ENCODE data around the gene SPON2. TPM values are rescaled to one million over a fixed set of nuclear protein-coding genes. Genes with fewer than 3 reads are reported as not detected.

SPON2 gene
- polyA plus RNA-seq, 1 experiment = 132 TPM

DNA sequence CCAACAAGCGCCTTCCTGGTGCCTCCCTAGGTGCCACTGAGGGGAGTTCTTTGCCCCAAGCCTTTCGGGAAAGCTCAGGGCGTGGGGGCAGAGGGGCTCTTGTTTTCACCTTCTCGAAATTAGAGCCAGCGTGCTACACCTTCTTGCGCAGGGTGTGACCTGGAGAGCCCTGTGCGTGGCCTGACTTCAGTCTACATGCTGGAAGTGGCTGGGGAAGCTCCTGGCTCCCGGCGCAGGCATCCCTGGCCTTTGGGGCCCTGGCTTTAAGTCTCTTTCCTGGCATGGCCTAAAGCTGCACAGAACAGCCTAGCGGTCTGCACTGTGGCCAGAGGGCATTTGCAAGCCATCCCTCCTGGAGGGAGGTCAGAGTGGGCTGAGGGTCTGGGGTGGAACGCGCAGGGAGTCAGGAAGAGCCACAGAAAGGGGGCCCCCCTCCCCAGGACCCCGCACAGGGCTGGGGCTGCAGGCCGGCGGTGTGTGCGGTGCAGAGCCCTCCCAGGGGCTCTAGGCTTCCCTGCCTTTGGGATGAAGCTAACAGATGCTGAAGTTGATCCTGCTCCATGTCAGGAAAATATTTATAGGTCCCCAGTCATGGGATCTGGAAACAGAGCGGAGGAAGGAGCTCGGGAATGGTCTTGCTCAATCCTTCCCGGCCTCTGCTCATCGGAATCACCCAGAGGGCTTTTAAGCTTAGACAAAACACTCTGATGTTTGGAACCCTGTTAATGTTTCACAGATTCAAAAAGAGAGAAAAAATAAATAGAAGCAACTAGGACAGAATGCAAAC, 781 bp upstream of the SPON2 start:
- TF ChIP-seq, protein P1, sequence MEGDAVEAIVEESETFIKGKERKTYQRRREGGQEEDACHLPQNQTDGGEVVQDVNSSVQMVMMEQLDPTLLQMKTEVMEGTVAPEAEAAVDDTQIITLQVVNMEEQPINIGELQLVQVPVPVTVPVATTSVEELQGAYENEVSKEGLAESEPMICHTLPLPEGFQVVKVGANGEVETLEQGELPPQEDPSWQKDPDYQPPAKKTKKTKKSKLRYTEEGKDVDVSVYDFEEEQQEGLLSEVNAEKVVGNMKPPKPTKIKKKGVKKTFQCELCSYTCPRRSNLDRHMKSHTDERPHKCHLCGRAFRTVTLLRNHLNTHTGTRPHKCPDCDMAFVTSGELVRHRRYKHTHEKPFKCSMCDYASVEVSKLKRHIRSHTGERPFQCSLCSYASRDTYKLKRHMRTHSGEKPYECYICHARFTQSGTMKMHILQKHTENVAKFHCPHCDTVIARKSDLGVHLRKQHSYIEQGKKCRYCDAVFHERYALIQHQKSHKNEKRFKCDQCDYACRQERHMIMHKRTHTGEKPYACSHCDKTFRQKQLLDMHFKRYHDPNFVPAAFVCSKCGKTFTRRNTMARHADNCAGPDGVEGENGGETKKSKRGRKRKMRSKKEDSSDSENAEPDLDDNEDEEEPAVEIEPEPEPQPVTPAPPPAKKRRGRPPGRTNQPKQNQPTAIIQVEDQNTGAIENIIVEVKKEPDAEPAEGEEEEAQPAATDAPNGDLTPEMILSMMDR (IDR thresholded peaks at IDR 0.05; ENCODE audit: low read depth, low read length) = no peak
- ChIA-PET CTCF (interaction anchor here (1.2 kb wide), 1 partner anchor 42 kb away, joined by 4 read pairs; no protein-coding TSS in a partner anchor), POLR2A (interaction anchor here (0.5 to 4.0 kb wide), 9 partner anchors 10 to 76 kb away, joined by 3 to 32 read pairs (median 5); no protein-coding TSS in a partner anchor)
- H3K4me3 ChIP-seq (ENCODE audit: low read depth, low read length) = no peak overlapping the region
- peak overlapping the region; percentile 78 for H3K27ac ChIP-seq (ENCODE audit: low read depth, low read length)
- peaks cover 5% of the 10 kb centered on the region for H3K27me3 ChIP-seq (ENCODE audit: control insufficient read depth, insufficient read depth, low read length)
- peak; percentile 65 for DNase-seq (ENCODE audit: low read depth, low spot score)
- peaks cover 29% of the 10 kb centered on the region; the same call in 1 of the 2 replicates for H3K9me3 ChIP-seq (ENCODE audit: control insufficient read depth, insufficient read depth, low read length)

DNA sequence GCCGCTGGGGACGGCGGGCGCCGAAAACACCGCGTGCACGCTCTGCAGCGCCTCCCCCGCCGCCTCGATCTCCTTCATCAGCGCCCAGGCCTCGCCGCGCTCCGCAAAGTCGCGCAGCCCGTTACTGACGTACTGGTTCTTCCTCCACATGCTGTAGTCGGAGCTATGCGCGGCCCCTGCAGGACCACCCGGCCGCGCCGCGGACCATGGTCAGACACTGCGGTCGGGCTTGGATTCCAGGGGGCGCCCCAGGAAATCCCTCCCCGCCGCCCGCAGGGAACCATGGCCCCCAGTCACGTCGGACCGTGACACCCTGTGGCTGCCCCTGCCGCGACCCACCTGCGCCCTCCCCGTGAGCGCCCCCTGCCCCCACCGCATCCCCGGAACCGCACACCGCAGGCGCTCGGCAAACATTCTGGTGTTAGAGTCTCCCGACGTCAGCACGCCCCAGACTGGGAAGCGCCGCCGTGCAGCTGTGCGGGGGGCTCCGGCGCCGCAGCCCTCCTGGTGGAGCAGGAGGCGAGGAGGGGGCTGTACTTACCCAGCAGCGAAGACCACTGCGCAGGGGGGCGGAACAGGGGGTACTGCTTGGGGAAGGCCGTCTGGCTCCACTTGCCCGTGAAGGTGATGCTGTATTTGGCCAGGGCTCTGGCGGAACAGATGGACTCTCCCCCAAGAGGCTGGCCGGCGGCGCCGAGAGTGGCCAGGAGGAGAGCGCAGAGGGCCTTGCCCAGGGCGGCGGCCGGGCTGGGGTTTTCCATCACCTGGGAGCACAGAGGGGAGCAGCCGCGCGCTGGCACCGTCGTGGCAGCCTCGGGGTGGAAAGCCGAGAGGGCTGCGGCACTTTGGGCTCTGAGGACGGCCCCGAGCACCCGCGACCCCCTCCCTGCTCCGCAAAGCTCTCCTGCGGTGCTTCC, 814 bp downstream of the SPON2 start:
- TF ChIP-seq, protein P1 (IDR thresholded peaks at IDR 0.05; ENCODE audit: low read depth, low read length) = no peak
- H3K27ac ChIP-seq (ENCODE audit: low read depth, low read length) = peak overlapping the region; percentile 61
- H3K9me3 ChIP-seq (ENCODE audit: control insufficient read depth, insufficient read depth, low read length) = peaks cover 26% of the 10 kb centered on the region; the same call in 1 of the 2 replicates
- ChIA-PET POLR2A (interaction anchor here (1.0 to 4.0 kb wide), 6 partner anchors 12 to 78 kb away, joined by 4 to 32 read pairs (median 11); no protein-coding TSS in a partner anchor), CTCF (no interaction called here)
- H3K4me3 ChIP-seq (ENCODE audit: low read depth, low read length) = peak overlapping the region; percentile 62
- peaks cover 5% of the 10 kb centered on the region for H3K27me3 ChIP-seq (ENCODE audit: control insufficient read depth, insufficient read depth, low read length)
- DNase-seq (ENCODE audit: low read depth, low spot score) = no peak

DNA sequence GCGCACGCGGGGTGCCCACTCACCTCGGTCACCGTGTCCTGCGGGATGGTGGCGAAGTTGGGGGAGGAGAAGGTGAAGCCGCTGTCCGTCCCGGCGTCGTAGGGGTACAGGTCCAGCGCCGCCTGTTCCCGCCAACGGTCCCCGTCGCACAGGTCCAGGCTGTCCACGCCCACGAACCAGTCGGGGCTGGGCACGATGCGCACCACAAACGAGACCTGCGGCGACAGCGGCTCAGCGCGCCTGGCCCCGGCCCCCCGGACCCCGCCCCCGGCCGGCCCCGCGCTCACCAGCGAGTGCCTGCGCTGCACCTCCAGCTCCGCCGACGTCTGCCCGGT, 1.4 kb downstream of the SPON2 start:
- Histone ChIP-seq H3K27me3 (ENCODE audit: control insufficient read depth, insufficient read depth, low read length) (peaks cover 5% of the 10 kb centered on the region), H3K27ac (ENCODE audit: low read depth, low read length) (no peak overlapping the region), H3K9me3 (ENCODE audit: control insufficient read depth, insufficient read depth, low read length) (peaks cover 26% of the 10 kb centered on the region; the same call in 1 of the 2 replicates), H3K4me3 (ENCODE audit: low read depth, low read length) (peak overlapping the region; percentile 62)
- TF ChIP-seq, protein P1 (IDR thresholded peaks at IDR 0.05; ENCODE audit: low read depth, low read length) = no peak
- ChIA-PET CTCF (no interaction called here), POLR2A (interaction anchor here (4.0 kb wide), 1 partner anchor 30 kb away, joined by 32 read pairs; no protein-coding TSS in a partner anchor)
- no peak for DNase-seq (ENCODE audit: low read depth, low spot score)

DNA sequence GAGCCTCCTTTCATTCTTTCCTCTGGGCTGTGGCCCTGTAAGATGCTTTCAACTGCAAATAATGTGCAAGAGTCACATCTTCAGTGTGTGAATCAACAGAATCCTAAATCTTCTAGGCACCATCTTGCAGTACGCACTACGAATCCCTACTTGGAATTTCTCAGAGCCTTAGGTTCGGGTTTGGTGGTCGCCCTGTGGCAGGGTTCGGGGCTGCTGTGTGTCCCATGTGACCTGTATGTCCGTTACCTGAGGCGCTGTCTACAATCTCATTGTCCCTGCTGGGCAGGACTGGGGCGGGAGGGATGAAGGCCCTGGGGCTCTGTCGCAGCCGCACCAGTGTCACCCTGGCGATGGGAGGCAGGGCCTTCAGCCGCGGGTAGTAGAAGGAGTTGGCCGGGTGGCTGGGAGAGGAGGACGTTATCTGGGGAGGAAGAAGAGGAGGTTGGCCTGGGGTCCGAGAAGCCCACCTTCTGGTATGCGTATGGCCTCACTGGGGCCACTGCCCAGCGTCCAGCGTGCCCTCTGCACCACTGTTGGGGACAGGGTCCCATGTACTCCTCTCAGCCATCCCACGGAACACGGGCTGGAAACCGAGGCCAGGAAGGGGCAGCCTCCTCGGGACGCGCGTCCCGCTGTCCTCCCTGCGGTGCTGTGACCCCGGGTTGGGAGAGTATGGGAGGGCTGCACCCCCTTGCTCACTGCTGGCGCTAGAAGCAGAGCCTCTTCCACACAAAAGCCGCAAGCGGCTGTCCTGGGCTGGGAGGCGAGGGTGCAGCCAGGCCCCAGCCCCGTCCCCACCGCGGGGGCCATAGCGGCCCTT, 2.0 kb downstream of the SPON2 start:
- Histone ChIP-seq H3K27ac (ENCODE audit: low read depth, low read length) (no peak overlapping the region), H3K9me3 (ENCODE audit: control insufficient read depth, insufficient read depth, low read length) (peaks cover 26% of the 10 kb centered on the region; the same call in 1 of the 2 replicates), H3K4me3 (ENCODE audit: low read depth, low read length) (peak overlapping the region; percentile 62), H3K27me3 (ENCODE audit: control insufficient read depth, insufficient read depth, low read length) (peaks cover 5% of the 10 kb centered on the region)
- no peak for DNase-seq (ENCODE audit: low read depth, low spot score)
- ChIA-PET POLR2A (interaction anchor here (4.0 kb wide), 1 partner anchor 31 kb away, joined by 32 read pairs; no protein-coding TSS in a partner anchor), CTCF (no interaction called here)
- TF ChIP-seq, protein P1 (IDR thresholded peaks at IDR 0.05; ENCODE audit: low read depth, low read length) = no peak

Measured in AG04450 (cell line).